GM18868 (cell line): ENCODE data around the gene PHKG1.
"Not testable (repeated sequence)": the region's sequence is repeated elsewhere in the genome, so short reads cannot be mapped to it uniquely, and the experiment has no call there.

Experiments
- ATAC-seq: cut with Tn5 transposase; IDR thresholded peaks from one replicate; pipeline ENCODE4 v1.9.1; 2021; ENCODE audit warnings: mild to moderate bottlenecking, moderate library complexity; ENCODE audit not compliant: unreplicated experiment

The PHKG1 gene

GRCh38 chr7:56083150-56083785 lies 9.5 kb downstream of the PHKG1 start:
- ATAC-seq, result no peak

- ATAC-seq, result no peak
These were observed 11.0 kb downstream of the PHKG1 start for GRCh38 chr7:56081626-56082340.

- ATAC-seq, result not testable (repeated sequence)
These were observed 11.9 kb downstream of the PHKG1 start for GRCh38 chr7:56080726-56081435.

GRCh38 chr7:56079450-56080185 lies 13.1 kb downstream of the PHKG1 start:
- ATAC-seq, result no peak

DNA sequence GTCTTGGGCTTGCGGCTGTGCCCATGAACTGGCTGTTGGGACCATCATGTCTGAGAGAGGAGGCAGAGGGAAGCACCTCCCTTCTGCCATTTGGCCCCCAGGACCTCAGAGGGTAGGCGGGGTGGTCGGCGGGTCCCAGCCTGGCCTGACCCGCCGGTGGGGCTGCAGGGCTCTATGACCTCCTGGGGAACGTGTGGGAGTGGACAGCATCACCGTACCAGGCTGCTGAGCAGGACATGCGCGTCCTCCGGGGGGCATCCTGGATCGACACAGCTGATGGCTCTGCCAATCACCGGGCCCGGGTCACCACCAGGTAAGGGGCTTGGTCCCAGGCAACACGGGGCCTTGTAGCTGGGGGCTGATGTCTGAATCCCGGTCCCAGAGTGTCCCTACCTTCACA lies 14.6 kb downstream of the PHKG1 start:
- ATAC-seq, result no peak

GRCh38 chr7:56077681-56078080 lies 15.1 kb downstream of the PHKG1 start:
- no peak for ATAC-seq

- peak; percentile 96 for ATAC-seq
These were observed 18.4 kb downstream of the PHKG1 start for GRCh38 chr7:56074371-56074791.

DNA sequence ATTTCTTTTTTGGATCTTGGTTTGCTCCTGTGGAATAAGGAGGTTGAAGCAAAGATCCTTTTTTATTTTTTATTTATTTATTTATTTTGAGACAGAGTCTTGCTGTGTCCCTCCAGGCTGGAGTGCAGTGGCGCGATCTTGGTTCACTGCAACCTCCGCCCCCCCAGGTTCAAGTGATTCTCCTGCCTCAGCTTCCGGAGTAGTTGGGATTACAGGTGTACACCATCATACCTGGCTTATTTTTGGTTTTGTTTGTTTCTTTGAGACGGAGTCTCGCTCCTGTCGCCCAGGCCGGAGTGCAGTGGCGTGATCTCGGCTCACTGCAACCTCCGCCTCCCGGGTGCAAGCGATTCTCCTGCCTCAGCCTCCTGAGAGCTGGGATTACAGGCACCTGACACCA lies 26.4 kb downstream of the PHKG1 start:
- not testable (repeated sequence) for ATAC-seq

- ATAC-seq, result peak; percentile 80
These were observed 28.7 kb downstream of the PHKG1 start, which contains the start of gene SUMF2 for GRCh38 chr7:56063882-56064625. TSS of gene SUMF2 (plus strand) at chr7:56064286. CDS start at chr7:56064312, 26 bp downstream.

DNA sequence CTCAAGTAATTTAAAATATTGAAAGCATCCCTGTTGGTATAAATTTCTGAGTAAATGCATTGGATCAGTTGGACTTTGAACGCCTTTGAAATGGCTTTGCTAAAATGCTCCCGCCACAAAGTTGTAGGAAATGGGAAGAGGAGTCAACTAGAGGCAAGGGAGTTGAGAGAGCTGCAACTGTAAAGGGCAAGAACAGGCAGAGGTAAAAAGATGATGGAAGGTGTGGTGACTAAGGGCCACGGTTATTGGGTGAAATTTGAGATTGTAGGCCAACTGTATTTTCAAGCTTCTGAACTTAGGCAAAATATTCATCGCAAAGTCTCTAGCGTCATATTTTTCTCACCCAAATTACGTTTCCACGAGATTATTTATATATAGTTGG lies 29.3 kb downstream of the PHKG1 start:
- ATAC-seq, result no peak

DNA sequence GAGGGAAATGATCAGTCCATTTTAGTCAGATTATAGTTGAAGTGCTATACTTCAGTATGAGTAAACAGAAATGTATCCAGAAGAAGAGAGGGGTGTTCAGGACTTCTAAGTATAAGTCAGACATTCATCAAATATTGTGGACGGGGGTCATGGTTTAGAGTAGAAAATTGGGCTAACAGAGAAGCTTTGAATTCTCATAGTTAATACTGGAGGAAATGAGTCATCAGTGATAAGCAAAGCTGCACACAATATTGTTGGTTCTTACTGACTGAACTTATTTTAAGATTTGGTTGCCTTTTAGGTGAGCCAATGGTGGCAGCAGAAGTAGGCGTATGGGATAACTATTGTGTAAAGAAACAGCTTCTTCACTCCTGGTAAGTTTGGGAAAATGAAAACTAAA lies 30.4 kb downstream of the PHKG1 start:
- ATAC-seq, result no peak

DNA sequence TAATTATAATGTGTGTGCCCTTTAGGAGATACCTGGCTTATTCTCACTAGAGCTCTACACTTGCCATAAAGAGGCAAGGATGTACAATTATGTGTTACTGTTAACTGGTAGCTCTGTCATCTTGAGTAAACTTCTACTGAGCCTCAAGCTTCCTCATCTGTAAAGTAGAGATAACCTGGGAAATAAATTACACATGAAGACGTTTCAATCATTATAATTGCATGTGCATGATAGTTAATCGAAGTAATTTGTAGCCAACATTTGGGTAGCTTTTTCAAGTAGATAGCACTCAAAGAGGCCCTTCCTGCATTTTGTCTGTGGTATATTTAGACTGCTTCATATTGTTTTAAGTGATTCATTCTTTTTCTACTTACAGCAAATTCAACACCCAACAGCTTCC lies 38.8 kb downstream of the PHKG1 start:
- ATAC-seq, result no peak

DNA sequence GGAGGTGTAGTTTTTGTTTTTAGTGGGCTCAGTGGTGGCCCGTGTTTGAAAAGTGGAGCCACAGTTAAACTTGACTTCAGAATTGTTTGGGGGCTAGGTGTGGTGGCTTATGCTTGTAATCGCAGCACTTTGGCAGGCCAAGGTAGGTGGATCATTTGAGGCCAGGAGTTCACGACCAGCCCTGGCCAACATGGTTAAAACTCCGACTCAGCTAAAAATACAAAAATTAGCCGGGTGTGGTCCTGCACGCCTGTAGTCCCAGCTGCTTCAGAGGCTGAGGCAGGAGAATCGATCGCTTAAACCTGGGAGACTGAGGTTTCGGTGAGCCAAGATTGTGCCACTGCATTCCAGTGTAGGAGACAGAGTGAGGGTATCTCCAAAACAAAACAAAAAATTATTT lies 39.4 kb downstream of the PHKG1 start:
- no peak for ATAC-seq

GRCh38 chr7:56051339-56052191 lies 41.2 kb downstream of the PHKG1 start, which contains the start of the genes CCT6A and PSPH:
TSS of gene CCT6A (plus strand) at chr7:56051765. CDS start at chr7:56051849, 84 bp downstream.
TSS of gene PSPH (minus strand) at chr7:56051444. CDS start at chr7:56021212, 30,232 bp downstream.
- peak; percentile 89 for ATAC-seq

- ATAC-seq, result no peak
These were observed 41.8 kb downstream of the PHKG1 start for GRCh38 chr7:56051053-56051338.

- ATAC-seq, result not testable (repeated sequence)
These were observed 44.0 kb downstream of the PHKG1 start for GRCh38 chr7:56048763-56049162.

DNA sequence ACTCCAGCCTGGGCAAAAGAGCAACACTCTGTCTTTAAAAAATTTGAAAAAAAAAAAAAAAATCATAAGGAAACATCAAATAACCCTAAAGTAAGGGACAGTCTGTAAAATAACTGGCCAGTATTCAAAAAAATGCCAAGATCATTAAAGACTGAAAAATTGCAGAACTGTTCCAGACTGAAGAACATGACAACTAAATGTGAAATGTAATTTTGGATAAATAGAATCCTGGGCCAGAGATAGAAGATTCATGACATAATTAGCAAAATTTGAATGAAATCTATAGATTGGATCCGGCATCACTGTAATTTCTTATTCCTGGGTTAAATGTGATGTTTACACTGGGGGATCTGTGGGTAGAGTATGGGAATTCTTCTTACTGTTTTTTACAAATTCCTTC lies 44.5 kb downstream of the PHKG1 start:
- ATAC-seq, result no peak

DNA sequence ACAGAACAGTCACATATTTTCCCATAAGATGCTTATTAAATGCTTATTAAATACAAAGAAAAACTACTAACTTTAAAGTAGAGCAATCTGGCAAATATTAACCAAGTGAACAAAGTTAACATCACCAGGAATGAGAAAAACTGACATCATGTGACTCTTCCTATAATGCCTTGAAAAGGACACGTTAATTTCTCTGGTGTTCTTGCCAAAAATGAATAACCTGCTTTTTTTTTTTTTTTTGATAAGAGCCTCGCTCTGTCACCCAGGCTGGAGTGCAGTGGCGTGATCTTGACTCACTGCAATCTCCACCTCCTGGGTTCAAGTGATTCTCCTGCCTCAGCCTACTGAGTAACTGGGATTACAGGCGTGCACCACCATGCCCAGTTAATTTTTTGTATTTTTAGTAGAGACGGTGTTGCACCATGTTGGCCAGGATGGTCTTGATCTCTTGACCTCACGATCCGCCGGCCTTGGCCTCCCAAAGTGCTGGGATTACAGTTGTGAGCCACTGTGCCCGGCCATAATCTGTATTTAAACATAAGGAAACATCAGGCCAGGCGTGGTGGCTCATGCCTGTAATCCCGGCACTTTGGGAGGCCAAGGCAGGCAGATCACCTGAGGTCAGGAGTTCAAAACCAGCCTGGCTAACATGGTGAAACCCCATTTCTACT lies 45.2 kb downstream of the PHKG1 start:
- ATAC-seq, result not testable (repeated sequence)
